Lower lobe of right lung (tissue), 2 donors: Measurements from ENCODE around the gene VASN. TPM values are rescaled to one million over a fixed set of nuclear protein-coding genes. Genes with fewer than 3 reads are reported as not detected.
A peak's percentile ranks its signal among the peaks of the same experiment; 100 is the strongest.

Experiments
- ATAC-seq, 2 donors: fragments of 200-7000 bp; cut with Tn5 transposase; one replicate each; pipeline ENCODE4 v1.9.1; 2020 to 2022; ENCODE audit warnings: mild to moderate bottlenecking in 2 of 2, moderate library complexity in 2 of 2
- DNase-seq: peaks from one replicate; pipeline ENCODE4 v3.0.0-alpha.2; 2020
- H3K27ac ChIP-seq: fragments of 200-600 bp; one replicate; pipeline ENCODE4 v1.8.0; 2022
- H3K27me3 ChIP-seq: fragments of 200-600 bp; one replicate; pipeline ENCODE4 v1.8.0; 2022; ENCODE audit warnings: low read depth
- H3K36me3 ChIP-seq: fragments of 200-600 bp; one replicate; pipeline ENCODE4 v1.8.0; 2022; ENCODE audit warnings: mild to moderate bottlenecking
- H3K4me1 ChIP-seq: fragments of 200-600 bp; one replicate; pipeline ENCODE4 v1.8.0; 2022
- H3K4me3 ChIP-seq: fragments of 200-600 bp; one replicate; pipeline ENCODE4 v1.8.0; 2022; ENCODE audit warnings: mild to moderate bottlenecking
- H3K9me3 ChIP-seq: fragments of 200-600 bp; one replicate; pipeline ENCODE4 v1.8.0; 2022
- intact Hi-C: fragments of 100-400 bp; cut with DNase I; formaldehyde crosslinking; loops from one replicate; pipeline ENCODE4 v1.11.0; 2022
- total RNA-seq: library from RNA; stranded (reverse); fragmentation: NEBNext Ultra II Directional; extraction: Animal tissue kit (Norgen Biotek cat#: 25700); gene quantifications from one replicate; pipeline ENCODE4 v1.2.1, GENCODE V29; 2021
- TF ChIP-seq, protein P1 (sequence below): fragments of 200-600 bp; IDR thresholded peaks from one replicate; pipeline ENCODE4 v1.8.0; 2022; ENCODE audit warnings: antibody characterized with exemption, mild to moderate bottlenecking
- donor health status: DM: no; HTN: yes; CAD: no; lungs with severe emphysema.

The VASN gene
- total RNA-seq, 1 donor from 2014 or later, result 17.4 TPM

GRCh38 chr16:4344983-4345835 lies 26.4 kb upstream of the VASN start:
- no peak overlapping the region for H3K4me3 ChIP-seq
- H3K27ac ChIP-seq, result peak overlapping the region; percentile 50
- TF ChIP-seq, protein P1, sequence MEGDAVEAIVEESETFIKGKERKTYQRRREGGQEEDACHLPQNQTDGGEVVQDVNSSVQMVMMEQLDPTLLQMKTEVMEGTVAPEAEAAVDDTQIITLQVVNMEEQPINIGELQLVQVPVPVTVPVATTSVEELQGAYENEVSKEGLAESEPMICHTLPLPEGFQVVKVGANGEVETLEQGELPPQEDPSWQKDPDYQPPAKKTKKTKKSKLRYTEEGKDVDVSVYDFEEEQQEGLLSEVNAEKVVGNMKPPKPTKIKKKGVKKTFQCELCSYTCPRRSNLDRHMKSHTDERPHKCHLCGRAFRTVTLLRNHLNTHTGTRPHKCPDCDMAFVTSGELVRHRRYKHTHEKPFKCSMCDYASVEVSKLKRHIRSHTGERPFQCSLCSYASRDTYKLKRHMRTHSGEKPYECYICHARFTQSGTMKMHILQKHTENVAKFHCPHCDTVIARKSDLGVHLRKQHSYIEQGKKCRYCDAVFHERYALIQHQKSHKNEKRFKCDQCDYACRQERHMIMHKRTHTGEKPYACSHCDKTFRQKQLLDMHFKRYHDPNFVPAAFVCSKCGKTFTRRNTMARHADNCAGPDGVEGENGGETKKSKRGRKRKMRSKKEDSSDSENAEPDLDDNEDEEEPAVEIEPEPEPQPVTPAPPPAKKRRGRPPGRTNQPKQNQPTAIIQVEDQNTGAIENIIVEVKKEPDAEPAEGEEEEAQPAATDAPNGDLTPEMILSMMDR, result no peak
- no peaks in the 10 kb centered on the region for H3K9me3 ChIP-seq
- no peaks in the 10 kb centered on the region for H3K27me3 ChIP-seq
- DNase-seq (no peak), ATAC-seq (no peak)
- intact Hi-C loops, result no loop called here
- peaks cover 12% of the 10 kb centered on the region for H3K36me3 ChIP-seq
- peaks cover 87% of the 10 kb centered on the region for H3K4me1 ChIP-seq

GRCh38 chr16:4345836-4346781 lies 25.5 kb upstream of the VASN start:
- peaks cover 83% of the 10 kb centered on the region for H3K4me1 ChIP-seq
- peak overlapping the region; percentile 74 for H3K27ac ChIP-seq
- H3K4me3 ChIP-seq, result no peak overlapping the region
- no peaks in the 10 kb centered on the region for H3K9me3 ChIP-seq
- ATAC-seq, result peak; percentile 58 to 66
- H3K36me3 ChIP-seq, result peaks cover 3% of the 10 kb centered on the region
- DNase-seq, result no peak
- H3K27me3 ChIP-seq, result no peaks in the 10 kb centered on the region
- TF ChIP-seq, protein P1, result no peak
- intact Hi-C loops, result no loop called here

DNA sequence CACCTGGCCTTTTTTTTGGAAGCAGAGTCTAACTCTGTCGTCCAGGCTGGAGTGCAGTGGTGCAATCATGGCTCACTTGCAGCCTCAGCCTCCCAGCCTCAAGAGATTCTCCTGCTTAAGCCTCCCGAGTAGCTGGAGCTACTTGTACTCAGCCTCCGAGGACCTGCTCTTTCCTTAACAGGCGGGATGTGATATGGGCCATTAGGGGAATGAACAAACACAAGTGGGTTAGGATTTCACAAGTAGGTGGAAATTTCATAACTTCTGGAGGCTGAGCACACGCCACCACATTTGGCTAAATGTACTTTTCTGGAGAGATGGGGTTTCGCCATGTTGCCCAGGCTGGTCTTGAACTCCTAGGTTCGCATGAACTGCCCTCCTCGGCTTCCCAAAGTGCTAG lies 24.6 kb upstream of the VASN start:
- Histone ChIP-seq H3K4me3 (no peak overlapping the region), H3K27ac (peak overlapping the region; percentile 74), H3K27me3 (no peaks in the 10 kb centered on the region), H3K36me3 (no peaks in the 10 kb centered on the region), H3K9me3 (no peaks in the 10 kb centered on the region), H3K4me1 (peaks cover 81% of the 10 kb centered on the region)
- DNase-seq (no peak), ATAC-seq (peak; percentile 31 to 42)
- TF ChIP-seq, protein P1, result no peak
- intact Hi-C loops, result no loop called here

- Histone ChIP-seq H3K4me1 (peaks cover 72% of the 10 kb centered on the region), H3K27me3 (no peaks in the 10 kb centered on the region), H3K27ac (peak overlapping the region; percentile 74), H3K4me3 (no peak overlapping the region), H3K9me3 (no peaks in the 10 kb centered on the region), H3K36me3 (no peaks in the 10 kb centered on the region)
- ATAC-seq, result peak; percentile 28 to 30
- TF ChIP-seq, protein P1, result no peak
- peak; percentile 74 for DNase-seq
- intact Hi-C loops, result no loop called here
Observed at GRCh38 chr16:4347765-4348509, 23.7 kb upstream of the VASN start.

GRCh38 chr16:4349332-4349731 lies 22.3 kb upstream of the VASN start:
- H3K27me3 ChIP-seq, result no peaks in the 10 kb centered on the region
- no peak overlapping the region for H3K4me3 ChIP-seq
- H3K36me3 ChIP-seq, result no peaks in the 10 kb centered on the region
- H3K27ac ChIP-seq, result no peak overlapping the region
- H3K9me3 ChIP-seq, result no peaks in the 10 kb centered on the region
- no peak for ATAC-seq
- DNase-seq, result no peak
- H3K4me1 ChIP-seq, result peaks cover 61% of the 10 kb centered on the region
- intact Hi-C loops, result no loop called here
- TF ChIP-seq, protein P1, result no peak
